ENCODE data around the gene PCDHA10.
"Not testable (repeated sequence)": the region's sequence is repeated elsewhere in the genome, so short reads cannot be mapped to it uniquely, and the experiment has no call there.

Gene PCDHA10

DNA sequence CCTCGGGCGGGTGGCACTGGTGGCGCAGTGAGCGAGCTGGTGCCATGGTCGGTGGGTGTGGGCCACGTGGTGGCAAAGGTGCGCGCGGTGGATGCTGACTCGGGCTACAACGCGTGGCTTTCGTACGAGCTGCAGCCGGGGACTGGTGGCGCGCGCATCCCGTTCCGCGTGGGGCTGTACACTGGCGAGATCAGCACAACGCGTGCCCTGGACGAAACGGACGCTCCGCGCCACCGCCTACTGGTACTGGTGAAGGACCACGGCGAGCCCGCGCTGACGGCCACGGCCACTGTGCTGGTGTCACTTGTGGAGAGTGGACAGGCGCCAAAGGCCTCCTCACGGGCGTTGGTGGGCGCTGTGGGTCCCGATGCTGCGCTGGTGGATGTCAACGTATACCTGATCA, 46.8 kb upstream of the PCDHA10 start:
- no peaks in the 10 kb centered on the region for H3K27me3 ChIP-seq (ENCODE audit: insufficient read depth, low read length)
- no peaks in the 10 kb centered on the region for H3K36me3 ChIP-seq (ENCODE audit: insufficient read depth, low read length)
- no peak overlapping the region for H3K4me3 ChIP-seq (ENCODE audit: low read depth, low read length, poor library complexity, severe bottlenecking)
- no peaks in the 10 kb centered on the region for H3F3A ChIP-seq (ENCODE audit: insufficient read depth, low read length)
- H3K79me2 ChIP-seq (ENCODE audit: insufficient read depth, low read length) = no peaks in the 10 kb centered on the region
- no peaks in the 10 kb centered on the region for H3K9me3 ChIP-seq (ENCODE audit: low read length)
- H3K9me2 ChIP-seq (ENCODE audit: low read depth, low read length) = no peaks in the 10 kb centered on the region
- H3K4me2 ChIP-seq (ENCODE audit: low read length) = no peak overlapping the region
- no peak overlapping the region for H3K27ac ChIP-seq (ENCODE audit: low read depth, low read length, poor library complexity, severe bottlenecking)
- no peak overlapping the region for H3K9ac ChIP-seq (ENCODE audit: low read length)
- H2AFZ ChIP-seq (ENCODE audit: low read length) = no peak overlapping the region
- no peaks in the 10 kb centered on the region for H4K20me1 ChIP-seq (ENCODE audit: insufficient read depth, low read length)
- H3K4me1 ChIP-seq (ENCODE audit: insufficient read depth, low read length, severe bottlenecking) = no peaks in the 10 kb centered on the region
- TF ChIP-seq CTCF (IDR thresholded peaks at IDR 0.05; ENCODE audit: low read length) (no peak), EZH2 (IDR thresholded peaks at IDR 0.05; ENCODE audit: borderline replicate concordance, low read length) (no peak)

GRCh38 chr5:140821375-140822280, 34.1 kb upstream of the PCDHA10 start, which contains the start of gene PCDHA5:
Gene PCDHA5, plus strand, starts transcription at chr5:140821613.
- Histone ChIP-seq H3K9me3 (ENCODE audit: low read length) (no peaks in the 10 kb centered on the region), H3K4me3 (ENCODE audit: low read depth, low read length, poor library complexity, severe bottlenecking) (no peak within 1 kb of the TSS), H3K9me2 (ENCODE audit: low read depth, low read length) (no peaks in the 10 kb centered on the region), H3K36me3 (ENCODE audit: insufficient read depth, low read length) (no peaks in the 10 kb centered on the region), H3F3A (ENCODE audit: insufficient read depth, low read length) (no peaks in the 10 kb centered on the region), H4K20me1 (ENCODE audit: insufficient read depth, low read length) (no peaks in the 10 kb centered on the region), H3K27me3 (ENCODE audit: insufficient read depth, low read length) (no peaks in the 10 kb centered on the region), H3K9ac (ENCODE audit: low read length) (no peak within 1 kb of the TSS), H3K79me2 (ENCODE audit: insufficient read depth, low read length) (no peaks in the 10 kb centered on the region), H2AFZ (ENCODE audit: low read length) (no peak within 1 kb of the TSS), H3K4me1 (ENCODE audit: insufficient read depth, low read length, severe bottlenecking) (no peaks in the 10 kb centered on the region), H3K4me2 (ENCODE audit: low read length) (no peak within 1 kb of the TSS), H3K27ac (ENCODE audit: low read depth, low read length, poor library complexity, severe bottlenecking) (no peak within 1 kb of the TSS)
- TF ChIP-seq CTCF (IDR thresholded peaks at IDR 0.05; ENCODE audit: low read length) (no peak), EZH2 (IDR thresholded peaks at IDR 0.05; ENCODE audit: borderline replicate concordance, low read length) (no peak)

GRCh38 chr5:140822281-140822629, 33.4 kb upstream of the PCDHA10 start:
- Histone ChIP-seq H3K79me2 (ENCODE audit: insufficient read depth, low read length) (no peaks in the 10 kb centered on the region), H2AFZ (ENCODE audit: low read length) (no peak overlapping the region), H3K9ac (ENCODE audit: low read length) (no peak overlapping the region), H3K4me2 (ENCODE audit: low read length) (no peak overlapping the region), H3K27me3 (ENCODE audit: insufficient read depth, low read length) (no peaks in the 10 kb centered on the region), H3F3A (ENCODE audit: insufficient read depth, low read length) (no peaks in the 10 kb centered on the region), H4K20me1 (ENCODE audit: insufficient read depth, low read length) (no peaks in the 10 kb centered on the region), H3K4me3 (ENCODE audit: low read depth, low read length, poor library complexity, severe bottlenecking) (no peak overlapping the region), H3K9me3 (ENCODE audit: low read length) (no peaks in the 10 kb centered on the region), H3K9me2 (ENCODE audit: low read depth, low read length) (no peaks in the 10 kb centered on the region), H3K4me1 (ENCODE audit: insufficient read depth, low read length, severe bottlenecking) (no peaks in the 10 kb centered on the region), H3K27ac (ENCODE audit: low read depth, low read length, poor library complexity, severe bottlenecking) (no peak overlapping the region), H3K36me3 (ENCODE audit: insufficient read depth, low read length) (no peaks in the 10 kb centered on the region)
- TF ChIP-seq CTCF (IDR thresholded peaks at IDR 0.05; ENCODE audit: low read length) (no peak), EZH2 (IDR thresholded peaks at IDR 0.05; ENCODE audit: borderline replicate concordance, low read length) (no peak)

DNA sequence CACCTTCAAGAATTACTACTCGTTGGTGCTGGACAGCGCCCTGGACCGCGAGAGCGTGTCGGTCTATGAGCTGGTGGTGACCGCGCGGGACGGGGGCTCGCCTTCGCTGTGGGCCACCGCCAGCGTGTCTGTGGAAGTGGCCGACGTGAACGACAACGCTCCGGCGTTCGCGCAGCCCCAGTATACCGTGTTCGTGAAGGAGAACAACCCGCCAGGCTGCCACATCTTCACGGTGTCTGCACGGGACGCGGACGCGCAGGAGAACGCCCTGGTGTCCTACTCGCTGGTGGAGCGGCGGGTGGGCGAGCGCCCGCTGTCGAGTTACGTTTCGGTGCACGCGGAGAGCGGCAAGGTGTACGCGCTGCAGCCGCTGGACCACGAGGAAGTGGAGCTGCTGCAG, 32.7 kb upstream of the PCDHA10 start:
- not testable (repeated sequence) for H3K79me2 ChIP-seq (ENCODE audit: insufficient read depth, low read length); H3K27ac ChIP-seq (ENCODE audit: low read depth, low read length, poor library complexity, severe bottlenecking); H3K27me3 ChIP-seq (ENCODE audit: insufficient read depth, low read length); H3K9me3 ChIP-seq (ENCODE audit: low read length); H3F3A ChIP-seq (ENCODE audit: insufficient read depth, low read length); H3K9ac ChIP-seq (ENCODE audit: low read length); H3K4me1 ChIP-seq (ENCODE audit: insufficient read depth, low read length, severe bottlenecking); H4K20me1 ChIP-seq (ENCODE audit: insufficient read depth, low read length); H3K4me2 ChIP-seq (ENCODE audit: low read length); H3K9me2 ChIP-seq (ENCODE audit: low read depth, low read length); H3K4me3 ChIP-seq (ENCODE audit: low read depth, low read length, poor library complexity, severe bottlenecking); H2AFZ ChIP-seq (ENCODE audit: low read length); H3K36me3 ChIP-seq (ENCODE audit: insufficient read depth, low read length)

Measured in OCI-LY1 (cell line).